Fibroblast of lung (primary cell): ENCODE results near the gene TUG1. TPM values are rescaled to one million over a fixed set of nuclear protein-coding genes. Genes with fewer than 3 reads are reported as not detected.

Experiments used
- DNase-seq, 2 donors: peaks; one replicate each; pipeline versions ENCODE4 v3.0.0 to v3.0.0-alpha.2; 2010; ENCODE audit warnings: low read depth in 2 of 2
- H2AFZ ChIP-seq: 2 replicates; pipeline ENCODE4 v1.5.1; 2012; ENCODE audit warnings: low read length, control low read depth, inconsistent platforms
- H3K27ac ChIP-seq: 2 replicates; pipeline ENCODE4 v1.5.1; 2011; ENCODE audit warnings: low read length, control low read depth; ENCODE audit not compliant: insufficient read depth
- H3K27me3 ChIP-seq: 2 replicates; pipeline ENCODE4 v1.5.1; 2011; ENCODE audit warnings: mild to moderate bottlenecking, low read length; ENCODE audit not compliant: control insufficient read depth, insufficient read depth
- H3K36me3 ChIP-seq: 2 replicates; pipeline ENCODE4 v1.5.1; 2011; ENCODE audit warnings: low read length; ENCODE audit not compliant: control insufficient read depth, insufficient read depth
- H3K4me1 ChIP-seq: 2 replicates; pipeline ENCODE4 v1.5.1; 2011; ENCODE audit warnings: low read length; ENCODE audit not compliant: control insufficient read depth, insufficient read depth; ENCODE audit errors: extremely low read depth
- H3K4me2 ChIP-seq: 2 replicates; pipeline ENCODE4 v1.5.1; 2011; ENCODE audit warnings: low read length, control low read depth; ENCODE audit not compliant: insufficient read depth; ENCODE audit errors: extremely low read depth
- H3K4me3 ChIP-seq, 4 experiments: fragments of 200-600 bp in 1 of 4; sonication (generic) in 1 of 4; replicated peaks in 1 of 4; 2 replicates each; pipeline ENCODE4 v1.5.1; 2011 to 2016; ENCODE audit warnings: low read length in 4 of 4, low read depth in 3 of 4, mild to moderate bottlenecking in 3 of 4, control low read depth in 2 of 4, inconsistent platforms in 1 of 4, mixed read lengths in 1 of 4; ENCODE audit not compliant: insufficient read depth in 1 of 4; ENCODE audit errors: control extremely low read depth in 1 of 4
- H3K79me2 ChIP-seq: 2 replicates; pipeline ENCODE4 v1.5.1; 2012; ENCODE audit warnings: mild to moderate bottlenecking, low read length, inconsistent platforms; ENCODE audit not compliant: control insufficient read depth, insufficient read depth
- H3K9ac ChIP-seq: 2 replicates; pipeline ENCODE4 v1.5.1; 2011; ENCODE audit warnings: mild to moderate bottlenecking, low read length, control low read depth; ENCODE audit not compliant: insufficient read depth
- H3K9me3 ChIP-seq: 2 replicates; pipeline ENCODE4 v1.5.1; 2012; ENCODE audit warnings: low read depth, low read length; ENCODE audit not compliant: control insufficient read depth, insufficient read depth
- H4K20me1 ChIP-seq: 2 replicates; pipeline ENCODE4 v1.5.1; 2011; ENCODE audit warnings: low read length; ENCODE audit not compliant: control insufficient read depth, insufficient read depth; ENCODE audit errors: extremely low read depth
- CTCF ChIP-seq, 2 donors: IDR thresholded peaks in 1 of 2; conservative IDR thresholded peaks in 1 of 2; 1 replicate in 1 of 2; 2 replicates in 1 of 2; pipeline ENCODE4 v1.5.1; 2011 to 2012; ENCODE audit warnings: low read length in 2 of 2, control low read depth in 1 of 2, inconsistent platforms in 1 of 2, low read depth in 1 of 2, mild to moderate bottlenecking in 1 of 2
- EZH2 ChIP-seq: IDR thresholded peaks from 2 replicates; pipeline ENCODE4 v1.5.1; 2012; ENCODE audit warnings: low read length, control low read depth, mild to moderate bottlenecking; ENCODE audit errors: missing control alignments
- polyA plus RNA-seq, 2 donors: library from polyadenylated mRNA; depleted of rRNA in 1 of 2; stranded (reverse) in 1 of 2; unstranded in 1 of 2; fragments of >200 nt; gene quantifications; 2 replicates each; pipeline ENCODE4 v1.2.1, GENCODE V29; 2011 to 2012; ENCODE audit warnings: missing spikeins in 1 of 2
- total RNA-seq: library from RNA; depleted of rRNA; stranded (reverse); fragments of >200 nt; gene quantifications from 2 replicates; pipeline ENCODE4 v1.2.1, GENCODE V29; 2014

The TUG1 gene
- total and polyA plus RNA-seq, 2 donors (not counting 1 experiment from before 2014, with no cell fraction given), result 39.5 to 114 TPM

- H3K27me3 ChIP-seq, result no peaks in the 10 kb centered on the region
- TF ChIP-seq EZH2 (no peak), CTCF (conservative IDR thresholded peaks at IDR 0.05 in 1 of 2, IDR thresholded peaks at IDR 0.05 in 1 of 2; ENCODE audit: low read depth in 1 of 2, low read length in 2 of 2) (no peak)
- no peaks in the 10 kb centered on the region for H3K79me2 ChIP-seq
Measured at GRCh38 chr22:31020334-31020733, 51.3 kb downstream of the TUG1 start.

GRCh38 chr22:31022516-31022915 is 53.5 kb downstream of the TUG1 start:
- Histone ChIP-seq H3K4me1 (no peaks in the 10 kb centered on the region), H3K36me3 (no peaks in the 10 kb centered on the region), H3K9ac (no peak overlapping the region), H3K4me3 (no peak overlapping the region), H3K27me3 (no peaks in the 10 kb centered on the region), H2AFZ (no peak overlapping the region), H3K9me3 (no peaks in the 10 kb centered on the region), H3K4me2 (no peak overlapping the region), H3K79me2 (no peaks in the 10 kb centered on the region), H3K27ac (no peak overlapping the region), H4K20me1 (no peaks in the 10 kb centered on the region)
- no peak for DNase-seq
- TF ChIP-seq CTCF (conservative IDR thresholded peaks at IDR 0.05 in 1 of 2, IDR thresholded peaks at IDR 0.05 in 1 of 2; ENCODE audit: low read depth in 1 of 2, low read length in 2 of 2), result no peak
- TF ChIP-seq EZH2, result no peak

More at GRCh38 chr22:31020334-31020733, 51.3 kb downstream of the TUG1 start:
- no peaks in the 10 kb centered on the region for H3K4me1 ChIP-seq
- H3K4me2 ChIP-seq, result no peak overlapping the region
- no peaks in the 10 kb centered on the region for H3K9me3 ChIP-seq
- H3K4me3 ChIP-seq, result no peak overlapping the region
- no peaks in the 10 kb centered on the region for H3K36me3 ChIP-seq
- H3K9ac ChIP-seq, result no peak overlapping the region
- H2AFZ ChIP-seq, result no peak overlapping the region
- H3K27ac ChIP-seq, result no peak overlapping the region
- H4K20me1 ChIP-seq, result no peaks in the 10 kb centered on the region
- DNase-seq, result no peak

Other genes starting within 250 kb of the TUG1 start
- 16.7 and 23.1 TPM in 2 replicates for gene MORC2, start 491 bp upstream of the TUG1 start, total RNA-seq
- 10.1 and 11.4 TPM in 2 replicates for gene MORC2, start 491 bp upstream of the TUG1 start, polyA plus RNA-seq
- 79.4 and 95.1 TPM in 2 replicates for gene SMTN, start 112.1 kb downstream of the TUG1 start, total RNA-seq
- 43.7 and 61.5 TPM in 2 replicates for gene SMTN, start 112.1 kb downstream of the TUG1 start, polyA plus RNA-seq
- gene SELENOM, start 138.3 kb downstream of the TUG1 start, total RNA-seq, result 127 and 132 TPM in 2 replicates
- 93.5 and 130 TPM in 2 replicates for gene SELENOM, start 138.3 kb downstream of the TUG1 start, polyA plus RNA-seq
- gene INPP5J, start 153.7 kb downstream of the TUG1 start, total RNA-seq, result 0.26 and 0.33 TPM in 2 replicates
- gene INPP5J, start 153.7 kb downstream of the TUG1 start, polyA plus RNA-seq, result 0.17 and 0.23 TPM in 2 replicates
- gene PLA2G3, start 171.2 kb downstream of the TUG1 start, total RNA-seq, result 0.33 TPM in 1 of 2 replicates, not detected in the other
- gene PLA2G3, start 171.2 kb downstream of the TUG1 start, polyA plus RNA-seq, result 0.18 and 0.61 TPM in 2 replicates
- gene RNF185, start 190.9 kb downstream of the TUG1 start, total RNA-seq, result 25.7 and 31.2 TPM in 2 replicates
- 55.8 and 56.1 TPM in 2 replicates for gene RNF185, start 190.9 kb downstream of the TUG1 start, polyA plus RNA-seq
- gene LIMK2, start 243.0 kb downstream of the TUG1 start, total RNA-seq, result 13.9 and 20.0 TPM in 2 replicates
- 3.4 and 4.0 TPM in 2 replicates for gene LIMK2, start 243.0 kb downstream of the TUG1 start, polyA plus RNA-seq